Activated CD4-positive, alpha-beta T cell treated with anti-CD3 and anti-CD28 coated beads, Interleukin-2, amount 50 U/mL, for 16 hours (primary cell): ENCODE data around the gene MCF2L.
"Not testable (repeated sequence)": the region's sequence is repeated elsewhere in the genome, so short reads cannot be mapped to it uniquely, and the experiment has no call there.

Source experiments
- DNase-seq: peaks from one replicate; pipeline ENCODE4 v3.0.0-alpha.2; 2020

Gene MCF2L

DNA sequence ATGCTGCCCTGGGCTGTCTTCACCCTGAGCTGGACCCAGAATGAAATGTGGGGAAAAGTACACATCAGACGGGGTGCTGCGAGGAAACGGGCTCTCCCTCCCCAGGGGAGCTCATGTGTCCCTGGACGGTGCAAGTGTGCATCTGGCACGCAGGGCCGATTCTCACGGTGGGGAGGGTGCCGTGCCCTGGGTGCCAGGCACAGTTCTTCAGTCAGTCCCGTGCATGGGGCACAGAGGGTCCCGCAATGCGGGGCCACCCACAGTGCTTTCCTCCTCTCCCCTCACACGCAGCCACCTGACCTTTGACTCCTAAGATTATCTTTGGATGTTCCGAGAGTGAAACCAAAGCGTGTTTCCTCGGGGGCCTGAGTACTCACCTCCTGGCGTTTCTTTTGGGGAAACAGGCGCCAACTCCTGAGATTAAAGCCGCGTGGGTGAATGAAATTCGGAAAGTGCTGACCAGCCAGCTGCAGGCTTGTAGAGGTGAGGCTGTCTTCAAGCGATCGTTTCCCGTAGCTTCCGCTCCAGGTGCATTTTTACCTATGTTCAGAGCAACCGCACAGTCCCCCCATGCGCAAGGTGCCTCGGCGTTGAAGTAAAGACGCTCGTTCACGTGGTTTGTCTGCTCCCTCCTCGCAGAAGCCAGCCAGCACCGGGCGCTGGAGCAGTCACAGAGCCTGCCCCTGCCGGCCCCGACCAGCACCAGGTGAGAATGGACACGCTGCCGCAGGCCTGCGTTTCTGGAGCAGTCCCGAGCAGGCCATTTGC lies 119.1 kb downstream of the MCF2L start:
- DNase-seq: no peak

DNA sequence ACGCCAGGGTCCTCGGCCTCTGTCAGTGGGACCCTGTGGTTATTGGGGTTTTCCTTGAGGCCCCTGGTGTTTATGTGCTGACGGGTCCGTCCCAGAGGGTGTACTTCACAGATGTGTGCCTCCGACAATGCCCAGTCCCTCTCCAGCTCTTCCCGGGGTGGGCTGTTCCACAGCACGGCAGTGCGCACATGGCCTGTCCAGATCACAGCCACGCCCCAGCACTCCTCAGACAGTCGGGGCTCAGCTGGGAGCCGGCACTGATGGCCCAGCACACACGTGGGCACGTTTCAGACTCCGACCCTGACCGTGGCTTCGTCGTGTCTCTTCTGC lies 119.6 kb downstream of the MCF2L start:
- DNase-seq: no peak

- DNase-seq: no peak
Observed at GRCh38 chr13:113089693-113090414, 120.8 kb downstream of the MCF2L start.

- DNase-seq: no peak
Observed at GRCh38 chr13:113090415-113090770, 121.4 kb downstream of the MCF2L start.

DNA sequence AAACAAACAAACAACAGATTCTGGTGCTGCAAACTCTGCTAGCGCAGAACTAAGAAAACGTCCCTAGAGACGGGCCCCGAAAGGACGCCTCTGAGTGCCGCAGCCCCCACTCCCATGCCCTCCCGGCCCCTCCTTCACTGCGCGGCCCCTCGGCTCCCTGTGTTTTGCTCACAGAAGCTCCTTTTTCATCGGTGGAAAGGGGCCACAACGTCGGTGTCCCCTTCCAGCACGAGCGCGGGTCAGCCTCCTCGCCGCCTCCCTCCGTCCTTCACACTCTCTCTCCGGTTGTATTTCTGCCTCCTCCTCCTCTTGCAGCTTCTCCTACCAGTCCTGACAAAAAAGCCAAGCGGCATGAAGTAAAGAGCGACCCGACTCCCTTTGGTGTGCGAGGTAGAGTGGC lies 121.8 kb downstream of the MCF2L start:
- DNase-seq: no peak

- no peak for DNase-seq
Observed at GRCh38 chr13:113091211-113091771, 122.3 kb downstream of the MCF2L start.

DNA sequence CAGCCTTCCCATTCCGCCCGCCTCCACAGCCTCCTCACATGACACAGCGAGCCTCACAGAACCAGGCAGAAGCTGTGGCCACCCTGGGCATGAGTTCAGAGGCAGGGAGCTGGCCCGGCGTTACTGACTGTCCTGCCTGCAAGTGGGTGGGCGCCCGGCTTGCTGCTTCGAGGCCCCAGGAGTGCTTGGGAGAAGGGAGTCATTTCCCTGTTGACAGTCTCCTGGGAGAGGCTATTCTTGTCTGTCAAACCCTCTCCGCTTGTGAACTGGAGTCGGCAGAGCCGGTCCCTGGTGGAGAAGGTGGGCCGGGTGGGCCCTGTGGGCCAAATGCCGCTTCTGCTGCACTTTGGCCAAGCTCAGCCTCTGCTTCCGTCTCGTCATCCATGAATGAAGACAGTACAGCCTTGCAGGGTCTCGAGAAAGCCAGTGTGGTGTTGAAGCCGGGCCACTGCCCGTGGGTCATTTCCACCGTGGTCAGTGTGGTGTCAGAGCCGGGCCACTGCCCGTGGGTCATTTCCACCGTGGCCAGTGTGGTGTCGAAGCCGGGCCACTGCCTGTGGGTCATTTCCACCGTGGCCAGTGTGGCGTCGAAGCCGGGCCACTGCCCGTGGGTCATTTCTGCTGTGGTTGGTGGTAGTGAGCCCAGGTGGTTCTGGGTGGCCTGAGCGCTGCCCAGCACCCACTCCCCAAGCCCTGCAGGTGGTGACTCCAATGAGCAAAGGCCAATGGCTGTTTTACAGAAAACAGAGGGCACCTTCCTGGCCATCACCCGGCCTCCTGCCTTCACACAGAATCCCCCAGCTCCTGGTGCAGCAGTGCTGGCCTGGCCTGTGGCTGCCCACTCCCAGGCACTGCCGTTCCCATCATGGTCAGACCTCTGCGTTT lies 123.1 kb downstream of the MCF2L start:
- DNase-seq: no peak

- DNase-seq: no peak
Observed at GRCh38 chr13:113092776-113093579, 124.0 kb downstream of the MCF2L start.

- DNase-seq: no peak
Observed at GRCh38 chr13:113093580-113094409, 124.8 kb downstream of the MCF2L start.

- DNase-seq: no peak
Observed at GRCh38 chr13:113094410-113094800, 125.4 kb downstream of the MCF2L start.

DNA sequence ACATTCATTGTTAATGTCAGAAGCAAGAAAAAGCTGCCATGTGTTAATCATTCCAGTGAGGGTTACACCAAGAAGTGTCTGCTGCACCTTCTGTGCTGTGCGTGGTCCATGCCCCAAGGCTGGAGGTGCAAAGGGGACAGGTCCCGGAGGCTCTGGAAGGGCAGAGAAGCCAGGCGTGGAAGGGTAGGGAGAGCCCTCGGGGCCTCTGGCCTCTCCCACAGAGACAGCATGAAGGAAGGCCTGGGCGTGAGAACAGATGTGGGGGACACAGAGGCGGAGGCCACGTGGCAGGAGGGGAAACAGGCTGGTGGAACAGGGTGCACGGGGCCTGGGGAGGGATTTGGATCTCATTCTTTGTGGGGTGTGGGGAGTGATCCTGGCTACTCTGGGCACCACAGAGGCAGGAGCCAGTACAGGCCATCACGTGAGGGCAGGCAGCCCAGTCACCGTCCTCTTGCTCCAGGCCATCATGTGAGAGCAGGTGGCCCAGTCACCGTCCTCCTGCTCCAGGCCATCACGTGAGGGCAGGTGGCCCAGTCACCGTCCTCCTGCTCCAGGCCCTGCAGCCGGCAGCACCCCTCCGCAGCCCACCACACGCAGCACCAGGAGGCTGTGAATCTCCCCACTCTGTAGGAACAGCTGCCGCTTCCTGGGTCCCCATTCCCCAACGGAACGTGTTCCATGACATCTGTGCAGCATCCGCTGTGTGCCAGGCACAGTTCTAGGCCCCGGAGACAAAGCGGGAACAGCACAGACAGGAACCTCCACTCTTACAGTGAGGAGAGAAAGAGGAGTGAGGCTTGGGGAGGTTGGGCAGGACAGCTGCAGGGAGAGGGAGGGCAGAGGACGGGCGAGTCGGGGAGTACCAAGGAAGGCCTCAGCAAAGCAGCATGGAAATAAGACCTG lies 126.4 kb downstream of the MCF2L start:
- DNase-seq: no peak

GRCh38 chr13:113096052-113096744 lies 127.2 kb downstream of the MCF2L start:
- no peak for DNase-seq

DNA sequence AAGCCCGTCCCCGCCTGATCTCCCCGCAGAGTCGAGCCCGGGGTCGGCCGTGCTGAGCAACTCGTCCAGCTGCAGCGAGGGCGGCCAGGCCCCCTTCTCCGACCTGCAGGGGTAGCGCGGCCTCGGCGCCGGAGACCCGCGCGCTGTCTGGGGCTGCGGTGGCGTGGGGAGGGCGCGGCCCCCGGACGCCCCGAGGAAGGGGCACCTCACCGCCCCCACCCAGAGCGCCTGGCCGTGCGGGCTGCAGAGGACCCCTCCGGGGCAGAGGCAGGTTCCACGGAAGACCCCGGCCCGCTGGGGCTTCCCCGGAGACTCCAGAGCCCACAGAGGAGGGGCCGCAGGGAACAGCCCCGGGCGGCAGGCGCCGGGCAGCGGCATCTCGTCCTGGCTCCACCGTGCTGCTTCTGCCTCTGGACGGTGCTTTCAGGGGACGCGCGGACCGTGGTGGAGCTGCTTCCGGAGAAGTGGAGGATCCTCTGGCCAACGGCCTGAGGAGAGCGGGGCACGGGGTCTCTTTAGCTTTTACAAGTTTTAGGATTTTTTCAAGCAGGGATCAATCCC lies 127.8 kb downstream of the MCF2L start:
- DNase-seq: no peak

DNA sequence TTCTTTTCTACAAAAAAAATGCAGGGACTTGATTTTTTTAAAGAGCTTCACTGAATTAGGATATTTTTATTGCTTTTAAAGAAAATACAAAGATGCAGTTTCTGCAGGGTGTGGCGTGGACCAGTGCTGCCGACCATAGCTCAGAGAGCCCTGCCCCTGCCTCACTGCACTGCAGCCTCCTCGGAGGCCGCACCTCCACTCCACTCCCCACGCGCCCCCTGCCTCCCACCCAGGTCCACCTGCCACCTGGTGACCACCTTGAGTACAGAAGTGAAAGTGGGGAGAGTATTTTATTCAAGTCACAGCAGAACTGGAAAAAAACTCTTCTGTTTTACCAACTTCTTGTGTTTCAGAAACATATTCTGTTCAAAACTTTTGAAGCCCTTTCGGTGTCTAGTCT lies 128.6 kb downstream of the MCF2L start:
- DNase-seq: no peak

DNA sequence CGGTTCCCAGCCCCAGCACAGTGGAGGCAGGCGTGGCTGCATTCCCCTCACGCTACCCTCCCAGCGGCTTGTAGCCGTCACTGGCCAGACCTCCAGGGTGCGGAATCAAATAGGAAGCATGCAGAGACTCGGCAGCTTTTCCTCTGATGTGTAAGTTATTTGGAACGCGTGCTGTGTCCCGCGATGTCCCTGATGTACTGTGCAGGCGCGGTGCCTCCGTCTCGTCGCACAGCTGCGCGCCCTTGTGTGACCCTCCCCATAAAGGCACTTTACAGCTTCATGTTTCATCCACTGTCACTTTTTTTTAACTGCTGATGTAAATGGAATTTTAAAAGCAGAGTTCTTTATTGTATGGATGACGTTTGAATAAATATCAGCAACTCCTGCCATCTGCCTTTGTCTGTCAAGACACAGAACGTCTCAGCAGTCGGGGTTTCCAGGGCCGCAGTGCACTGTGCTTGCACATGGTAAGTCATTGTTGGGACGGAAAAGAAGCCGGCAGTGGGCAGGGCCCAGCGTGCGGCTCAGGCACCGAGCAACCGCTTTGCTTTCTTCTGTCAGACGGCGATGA lies 129.2 kb downstream of the MCF2L start:
- DNase-seq: no peak

DNA sequence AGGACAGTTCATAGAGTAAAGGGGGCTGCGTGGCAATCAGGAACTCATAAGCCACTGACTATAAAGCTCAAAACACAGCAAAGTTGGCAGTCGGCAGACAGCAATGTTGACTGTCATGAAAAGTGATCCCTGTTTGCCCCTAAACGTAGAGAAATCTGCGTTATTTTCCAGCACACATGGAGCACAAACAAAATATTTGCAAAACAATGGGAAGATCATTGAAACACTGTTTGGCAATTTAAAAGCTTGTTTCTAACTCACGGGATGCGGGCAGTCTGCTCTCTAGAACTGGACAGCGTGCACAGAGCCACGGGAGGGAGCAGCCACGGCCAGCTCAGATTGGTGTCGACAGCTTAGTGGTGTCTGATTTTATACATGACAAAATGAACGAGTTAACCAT lies 130.1 kb downstream of the MCF2L start:
- no peak for DNase-seq

GRCh38 chr13:113102302-113102701 lies 133.3 kb downstream of the MCF2L start:
- not testable (repeated sequence) for DNase-seq

- DNase-seq: no peak
Observed at GRCh38 chr13:113102727-113103126, 133.7 kb downstream of the MCF2L start.

DNA sequence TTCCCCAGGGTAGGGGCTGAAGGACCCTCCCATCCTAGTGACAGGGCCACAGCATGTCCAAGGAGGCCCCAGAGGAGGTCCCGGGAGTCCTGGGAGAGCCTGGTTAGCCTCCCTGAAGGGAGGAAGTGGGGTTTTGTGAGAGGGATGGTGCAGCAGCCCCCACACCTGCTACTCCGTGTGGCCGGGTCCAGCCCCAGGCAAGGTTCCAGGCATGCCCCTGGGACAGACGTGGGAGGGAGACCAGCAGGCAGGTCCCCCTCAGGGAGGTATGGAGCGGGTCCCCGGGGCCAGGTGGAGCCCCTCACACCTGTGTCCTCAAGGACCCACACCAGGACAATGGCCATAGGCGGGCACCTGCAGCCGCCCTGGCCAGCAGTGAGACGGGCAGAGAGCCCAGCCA lies 134.6 kb downstream of the MCF2L start:
- DNase-seq: no peak
